COLO668 (cell line): ENCODE results near the gene PLD1.
A peak's percentile ranks its signal among the peaks of the same experiment; 100 is the strongest.
"Not testable (repeated sequence)": the region's sequence is repeated elsewhere in the genome, so short reads cannot be mapped to it uniquely, and the experiment has no call there.

ENCODE experiments used
- DNase-seq: peaks from one replicate; lab custom pipeline; 2025; ENCODE audit not compliant: unreplicated experiment; lab: John Stamatoyannopoulos, UW

Gene PLD1

DNA sequence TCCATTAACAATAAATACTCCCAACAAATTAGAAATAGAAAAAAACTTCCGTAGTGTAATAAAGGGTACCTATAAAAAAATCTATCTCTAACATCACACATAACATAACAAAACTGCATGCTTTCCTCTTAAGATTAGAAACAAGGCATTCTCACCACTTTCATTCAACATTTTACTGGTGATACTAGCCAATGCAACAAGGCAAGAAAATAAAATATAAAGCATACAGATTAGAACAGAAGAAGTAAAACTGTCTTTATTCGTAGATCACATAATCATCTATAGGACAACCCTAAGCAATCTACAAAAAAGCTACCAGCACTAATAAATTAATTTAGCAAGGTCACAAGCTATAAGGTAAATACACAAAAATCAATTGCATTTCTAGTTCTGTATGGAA is 107.1 kb downstream of the PLD1 start:
- DNase-seq: no peak

DNA sequence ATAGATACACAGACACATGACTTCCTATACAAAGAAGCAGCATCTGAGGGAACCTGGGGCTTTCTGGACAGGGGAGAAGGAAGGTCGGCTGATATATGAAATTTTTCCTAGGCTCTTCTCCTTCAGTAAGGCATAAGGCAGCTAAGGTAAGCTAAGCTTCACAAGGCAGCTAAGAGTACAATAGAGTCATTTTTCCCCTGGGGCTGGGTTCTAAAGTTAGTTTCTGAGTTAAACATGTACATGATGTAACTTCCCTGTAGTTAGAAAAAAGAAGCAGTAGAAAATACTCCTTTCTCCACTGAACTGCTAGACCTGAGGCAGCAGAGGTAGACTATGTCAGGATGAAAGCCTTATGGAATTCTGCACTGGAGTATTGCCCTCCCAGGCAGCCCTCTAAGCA is 109.6 kb downstream of the PLD1 start:
- DNase-seq: no peak

GRCh38 chr3:171700157-171700556 is 110.1 kb downstream of the PLD1 start:
- no peak for DNase-seq

DNA sequence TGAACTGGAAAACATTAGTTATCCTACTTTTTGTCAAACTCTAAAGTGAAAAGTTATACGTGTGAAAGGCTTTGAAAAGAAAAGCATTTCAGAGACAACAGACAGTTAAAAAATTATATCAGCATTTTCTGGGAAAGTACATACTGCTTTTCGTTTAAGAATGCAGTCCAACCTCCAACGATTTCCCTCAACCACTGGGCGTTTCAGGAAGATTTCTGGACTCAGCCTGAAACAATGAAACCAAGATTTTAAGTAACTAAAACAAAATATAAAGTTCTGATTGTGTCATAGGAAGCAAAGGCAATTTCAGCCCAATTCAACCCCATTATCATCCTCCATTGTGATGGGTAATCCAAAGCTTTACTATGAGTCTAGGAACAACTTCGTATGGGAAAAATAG is 110.7 kb downstream of the PLD1 start:
- DNase-seq: no peak

GRCh38 chr3:171696805-171697204 is 113.5 kb downstream of the PLD1 start:
- no peak for DNase-seq

DNA sequence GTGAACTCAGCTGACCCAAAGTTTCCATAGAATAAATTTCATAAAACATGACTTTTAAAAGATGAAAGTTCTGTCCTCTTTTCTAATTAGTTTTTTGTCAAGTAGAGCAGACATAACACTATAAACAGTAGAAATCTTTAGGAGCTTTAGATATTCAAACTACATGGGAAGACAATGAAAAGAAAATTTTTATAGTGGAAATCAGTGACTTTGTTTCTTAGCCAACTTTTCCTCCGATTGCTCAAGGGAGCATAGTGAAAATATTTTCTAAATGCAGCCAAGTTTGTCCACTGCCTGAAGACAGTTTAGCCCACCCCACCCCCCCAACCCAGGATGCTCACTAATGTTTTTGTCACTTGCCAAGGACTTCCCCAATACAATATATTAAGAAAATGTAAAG is 114.9 kb downstream of the PLD1 start:
- DNase-seq: no peak

DNA sequence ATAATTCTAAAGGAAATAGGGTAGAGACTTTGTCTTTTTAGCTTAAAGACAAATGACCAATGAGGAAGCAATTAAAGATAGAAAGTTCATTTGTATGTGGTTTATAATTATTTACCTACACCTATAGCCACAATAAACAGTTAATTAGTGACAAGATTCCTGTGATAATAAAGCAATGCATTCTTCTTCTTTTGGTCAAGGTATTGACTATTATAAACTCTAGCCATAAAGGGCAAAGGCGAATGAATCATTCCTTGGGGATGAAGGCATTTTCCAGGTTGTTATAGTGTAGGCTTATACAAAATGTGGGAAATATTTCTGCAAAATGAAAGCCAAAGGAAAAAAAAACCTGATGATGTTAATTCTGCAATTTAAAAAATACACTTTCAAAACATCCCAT is 115.4 kb downstream of the PLD1 start:
- no peak for DNase-seq

DNA sequence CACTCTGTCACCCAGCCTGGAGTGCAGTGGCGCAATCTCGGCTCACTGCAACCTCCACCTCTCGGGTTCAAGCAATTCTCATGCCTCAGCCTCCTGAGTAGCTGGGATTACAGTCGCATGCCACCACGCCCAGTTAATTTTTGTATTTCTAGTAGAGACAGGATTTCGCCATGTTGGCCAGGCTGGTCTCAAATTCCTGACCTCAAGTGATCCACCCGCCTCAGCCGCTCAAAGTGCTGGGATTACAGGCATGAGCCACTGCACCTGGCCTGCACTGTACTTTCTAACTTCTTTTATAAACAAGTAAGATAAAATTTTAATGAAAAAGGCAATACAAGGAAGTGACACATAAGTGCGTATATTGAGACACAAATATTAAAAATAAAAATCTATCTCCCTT is 117.7 kb downstream of the PLD1 start:
- DNase-seq: not testable (repeated sequence)

DNA sequence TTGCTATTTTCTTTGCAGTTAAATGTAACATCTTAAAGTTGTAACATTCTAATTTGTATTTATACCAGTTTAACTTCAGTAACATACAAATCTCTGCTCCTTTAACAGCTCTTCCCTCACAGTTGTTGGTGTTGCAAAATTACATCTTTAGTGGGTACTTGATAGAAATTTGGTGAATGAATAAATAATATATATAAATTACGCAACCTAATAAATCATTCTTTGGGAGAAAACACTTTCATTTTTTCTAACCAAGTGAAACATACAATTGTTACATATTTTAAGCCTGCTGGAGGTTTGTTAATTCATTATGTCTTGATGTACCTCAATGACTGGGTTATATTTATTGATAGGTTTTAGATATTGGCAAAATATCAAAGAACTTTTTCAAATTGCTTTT is 118.8 kb downstream of the PLD1 start:
- DNase-seq: no peak

DNA sequence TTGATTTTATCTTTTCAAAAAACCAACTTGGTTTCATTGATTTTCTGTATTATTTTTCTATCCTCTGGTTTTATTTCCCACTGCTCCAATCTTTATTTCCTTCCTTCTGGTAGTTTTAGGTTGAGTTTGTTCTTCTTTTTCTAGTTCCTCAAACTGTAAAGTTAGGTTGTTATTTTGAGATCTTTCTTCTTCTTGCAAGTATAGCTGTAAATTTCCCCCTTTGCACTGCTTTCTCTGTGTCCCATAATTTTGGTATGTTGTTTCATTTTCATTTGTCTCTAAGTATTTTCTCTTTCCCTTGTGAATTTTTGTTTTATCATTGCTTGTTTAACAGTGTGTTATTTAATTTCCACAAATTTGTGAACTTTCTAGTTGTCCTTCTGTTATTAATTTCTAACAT is 120.0 kb downstream of the PLD1 start:
- no peak for DNase-seq

GRCh38 chr3:171688593-171688992 is 121.7 kb downstream of the PLD1 start:
- DNase-seq: no peak

GRCh38 chr3:171688002-171688401 is 122.3 kb downstream of the PLD1 start:
- DNase-seq: no peak

GRCh38 chr3:171687581-171687980 is 122.7 kb downstream of the PLD1 start:
- DNase-seq: no peak

- no peak for DNase-seq
Measured at GRCh38 chr3:171687064-171687463, 123.2 kb downstream of the PLD1 start.

DNA sequence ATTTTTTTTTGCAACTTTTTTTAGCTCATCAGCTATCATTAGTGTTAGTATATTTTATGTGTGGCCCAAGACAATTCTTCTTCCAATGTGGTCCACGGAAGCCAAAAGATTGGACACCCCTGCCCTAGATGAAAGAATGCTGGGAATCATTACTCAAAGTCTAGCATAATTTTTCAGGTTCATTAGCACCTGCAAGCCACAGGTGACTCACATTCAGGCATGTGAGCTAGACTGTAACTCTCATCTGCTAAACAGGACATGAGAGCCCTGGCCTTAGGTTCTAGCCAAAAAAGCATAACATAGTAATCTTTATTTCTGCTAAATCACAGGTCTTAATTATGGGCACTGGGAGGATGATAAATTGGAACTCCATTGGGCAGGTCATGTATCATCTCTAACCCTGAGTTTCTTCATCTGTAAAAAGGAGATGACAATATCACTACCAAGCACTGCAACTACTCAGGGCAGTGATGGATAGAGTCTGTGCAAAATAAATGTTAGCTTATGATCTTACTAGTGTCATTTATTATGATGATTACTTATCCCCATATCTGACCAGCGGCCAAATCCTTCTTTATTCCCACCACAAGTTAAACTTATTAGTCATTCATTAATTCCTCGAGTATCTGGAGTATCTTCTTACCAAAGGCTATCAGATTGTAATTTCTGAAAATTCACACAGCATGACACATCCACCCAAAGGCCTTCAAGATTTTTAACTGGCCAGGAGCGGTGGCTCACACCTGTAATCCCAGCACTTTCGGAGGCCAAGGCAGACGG is 125.0 kb downstream of the PLD1 start:
- DNase-seq: no peak

DNA sequence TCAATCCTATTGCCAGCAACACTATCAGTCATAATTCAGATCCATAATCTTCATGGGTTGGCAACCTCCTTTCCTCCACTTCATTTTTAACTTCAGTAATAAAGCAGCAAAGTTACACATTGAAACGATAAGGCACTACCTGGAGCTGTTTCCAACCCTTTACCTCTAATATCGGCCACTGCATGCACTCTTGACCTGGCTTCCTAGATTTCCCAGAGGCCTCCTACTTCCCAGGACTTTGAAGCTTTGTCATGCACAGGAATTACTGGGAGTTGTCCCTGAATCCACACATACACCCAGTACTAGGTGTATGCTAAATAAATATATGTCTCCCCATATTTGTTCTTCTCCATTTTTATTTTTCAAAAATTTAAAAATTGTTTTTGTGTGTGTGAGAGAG is 126.1 kb downstream of the PLD1 start:
- DNase-seq: no peak

DNA sequence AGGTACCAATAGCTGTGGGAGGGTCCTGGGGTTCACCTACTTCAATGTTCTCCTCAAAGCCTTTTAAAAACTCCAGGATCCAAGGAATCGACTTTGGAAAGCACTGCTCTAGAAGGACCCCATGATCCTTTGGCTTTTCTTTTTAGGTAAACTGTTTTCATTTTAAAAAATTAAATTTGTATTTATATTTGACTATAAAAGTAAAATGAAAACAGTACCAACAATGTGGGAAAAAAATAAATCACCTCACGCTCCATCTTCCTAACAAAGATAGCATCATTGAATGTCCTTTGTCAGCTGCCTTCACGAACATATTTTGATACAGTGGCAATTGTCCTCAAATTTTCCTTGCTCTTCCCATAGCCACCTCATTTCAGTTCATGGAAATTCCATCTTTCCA is 127.5 kb downstream of the PLD1 start:
- no peak for DNase-seq

DNA sequence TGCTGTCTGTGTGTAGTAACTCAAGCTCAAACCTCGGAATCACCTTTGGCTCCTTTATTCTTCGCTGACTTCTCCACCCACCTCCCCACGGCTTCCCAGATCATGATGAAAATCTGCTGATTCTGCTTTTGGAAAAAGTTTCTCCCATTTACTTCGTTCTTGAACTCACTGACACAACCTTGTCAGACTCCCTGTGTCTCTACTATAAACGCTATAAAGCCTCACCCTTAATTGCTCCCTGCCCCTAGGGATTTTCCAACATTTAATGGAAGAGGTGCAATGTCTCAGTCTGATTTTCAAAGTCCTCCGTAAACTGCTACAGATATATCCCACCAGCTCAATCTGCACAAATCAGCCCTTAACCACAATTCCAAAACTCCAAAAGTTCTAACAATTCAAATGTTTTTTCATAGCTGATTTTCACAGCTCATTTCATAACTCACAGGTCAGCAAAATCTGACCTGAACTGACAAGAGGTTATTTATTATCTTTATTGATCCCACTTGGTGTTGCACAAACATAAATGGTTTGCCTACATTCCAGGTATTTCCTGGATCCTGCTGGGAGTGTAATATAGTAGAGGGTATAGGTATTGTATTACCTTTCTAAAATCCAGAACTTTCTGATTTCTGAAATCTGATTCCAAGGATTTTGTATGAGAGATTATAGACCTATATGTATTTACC is 129.4 kb downstream of the PLD1 start:
- no peak for DNase-seq

DNA sequence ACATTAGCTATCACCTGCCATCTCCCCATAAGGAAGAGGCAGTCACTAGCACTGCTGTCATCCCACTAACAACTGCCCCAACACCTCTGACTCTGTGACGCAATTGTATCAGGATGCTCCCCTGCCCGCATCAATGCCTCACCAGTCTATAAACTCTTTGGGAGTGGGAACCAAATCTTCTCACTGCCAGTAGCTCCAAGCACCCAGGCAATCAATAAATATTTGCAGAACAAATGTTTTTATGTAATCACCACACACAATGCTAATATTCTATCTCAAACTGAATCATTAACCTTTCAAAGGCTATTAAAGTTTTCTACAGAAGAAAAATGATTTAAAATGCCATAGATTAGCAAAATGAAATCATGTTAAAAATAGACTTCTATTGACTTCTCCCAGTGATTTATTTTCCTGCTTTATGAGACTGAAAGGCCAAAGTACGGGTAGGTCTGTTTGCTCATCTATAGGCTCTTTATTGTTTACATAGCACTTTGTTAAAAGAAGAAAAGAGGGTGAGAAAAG is 131.3 kb downstream of the PLD1 start:
- peak; percentile 46 for DNase-seq

GRCh38 chr3:171677706-171678105 is 132.6 kb downstream of the PLD1 start:
- no peak for DNase-seq

DNA sequence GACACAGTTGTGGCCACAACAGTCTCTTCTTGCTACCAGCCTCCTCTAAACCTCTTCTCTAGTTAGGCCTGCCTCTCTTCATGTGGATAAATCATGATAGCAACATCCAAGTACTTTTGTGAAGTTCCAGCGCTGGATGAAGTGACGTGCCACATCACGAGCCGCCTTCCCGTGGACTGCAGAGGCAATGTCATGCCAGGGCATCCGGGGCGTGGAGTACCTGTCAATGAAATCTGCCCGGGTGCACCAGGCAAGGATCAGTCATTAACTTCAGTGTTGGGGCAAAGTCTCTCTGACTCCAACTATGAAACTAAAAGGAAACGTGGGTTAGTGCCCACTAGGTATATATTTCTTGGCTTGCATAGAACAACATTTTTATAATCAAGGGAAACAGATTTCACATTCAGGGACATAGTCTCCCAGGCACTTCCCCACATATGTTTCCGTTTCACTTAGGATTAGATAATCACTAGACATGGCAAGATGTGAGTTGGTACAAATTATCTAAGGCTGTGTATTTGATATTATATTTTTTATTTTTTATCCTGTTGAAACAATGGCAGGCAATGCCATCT is 133.6 kb downstream of the PLD1 start:
- DNase-seq: no peak

DNA sequence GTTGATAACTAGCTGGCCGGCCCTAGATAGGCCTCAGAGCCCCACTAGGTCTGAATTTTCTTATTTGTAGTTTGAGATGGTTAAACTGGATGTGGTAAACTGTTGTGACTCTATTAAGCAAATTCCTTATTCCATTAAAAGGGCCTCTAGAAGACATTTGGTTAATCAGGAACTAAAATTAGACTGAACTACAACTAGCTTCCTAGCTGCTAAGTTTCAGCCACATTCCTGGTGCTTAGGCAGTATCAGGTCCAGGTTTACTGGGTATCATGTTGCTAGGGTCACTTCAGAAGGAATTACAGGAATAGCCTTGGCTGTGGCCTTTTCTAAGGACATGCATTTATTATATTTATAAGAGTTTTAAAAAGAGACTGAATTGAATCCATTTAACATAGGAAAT is 136.3 kb downstream of the PLD1 start:
- no peak for DNase-seq
